Cardiac fibroblast (primary cell): ENCODE data around the gene PNKD.
"Not testable (repeated sequence)": the region's sequence is repeated elsewhere in the genome, so short reads cannot be mapped to it uniquely, and the experiment has no call there.

Experiments used
- DNase-seq, 2 donors: peaks; one replicate each; pipeline versions ENCODE4 v3.0.0 to v3.0.0-alpha.2; 2010; ENCODE audit warnings: low read depth in 2 of 2
- H3K4me3 ChIP-seq, 2 donors: replicated peaks in 1 of 2; 1 replicate in 1 of 2; 2 replicates in 1 of 2; pipeline ENCODE4 v1.5.1; 2011; ENCODE audit warnings: low read depth in 2 of 2, low read length in 2 of 2, mild to moderate bottlenecking in 2 of 2, moderate library complexity in 1 of 2
- TF ChIP-seq, protein P1 (sequence below): IDR thresholded peaks from one replicate; pipeline ENCODE4 v1.5.1; 2011; ENCODE audit warnings: low read depth, mild to moderate bottlenecking, low read length, inconsistent platforms

PNKD gene

DNA sequence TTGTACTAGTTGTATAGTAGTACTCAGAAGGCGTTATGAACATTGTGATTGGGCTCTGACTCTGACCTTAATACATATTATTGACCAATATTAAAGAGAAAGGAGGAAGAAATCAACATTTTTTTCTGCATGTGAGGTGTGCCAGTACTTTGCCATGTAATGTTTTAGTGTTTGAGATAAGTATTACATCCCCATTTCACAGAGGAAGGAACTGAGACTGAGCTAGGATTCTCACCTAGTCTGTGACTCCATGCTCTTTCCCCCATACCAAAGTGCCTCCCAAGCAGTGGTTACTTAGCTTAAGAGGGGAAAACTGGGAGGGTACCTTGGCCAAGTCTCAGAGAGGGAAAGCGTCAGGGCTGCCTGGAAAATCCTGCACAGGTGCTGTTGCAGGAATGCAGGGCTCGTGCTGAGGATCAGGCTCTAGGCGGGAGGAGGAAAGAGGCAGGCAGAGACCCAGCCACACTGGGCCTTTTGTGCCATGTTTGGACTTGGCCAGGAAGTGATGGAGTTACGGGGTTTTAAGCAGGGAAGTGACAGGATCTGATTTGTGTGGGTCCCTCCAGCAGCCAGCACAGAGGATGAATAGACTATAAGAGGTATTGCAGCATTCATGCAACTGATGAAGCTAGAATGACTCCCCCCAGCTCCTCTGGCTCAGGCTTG lies 1.7 kb downstream of the PNKD start:
- no peak overlapping the region for H3K4me3 ChIP-seq

DNA sequence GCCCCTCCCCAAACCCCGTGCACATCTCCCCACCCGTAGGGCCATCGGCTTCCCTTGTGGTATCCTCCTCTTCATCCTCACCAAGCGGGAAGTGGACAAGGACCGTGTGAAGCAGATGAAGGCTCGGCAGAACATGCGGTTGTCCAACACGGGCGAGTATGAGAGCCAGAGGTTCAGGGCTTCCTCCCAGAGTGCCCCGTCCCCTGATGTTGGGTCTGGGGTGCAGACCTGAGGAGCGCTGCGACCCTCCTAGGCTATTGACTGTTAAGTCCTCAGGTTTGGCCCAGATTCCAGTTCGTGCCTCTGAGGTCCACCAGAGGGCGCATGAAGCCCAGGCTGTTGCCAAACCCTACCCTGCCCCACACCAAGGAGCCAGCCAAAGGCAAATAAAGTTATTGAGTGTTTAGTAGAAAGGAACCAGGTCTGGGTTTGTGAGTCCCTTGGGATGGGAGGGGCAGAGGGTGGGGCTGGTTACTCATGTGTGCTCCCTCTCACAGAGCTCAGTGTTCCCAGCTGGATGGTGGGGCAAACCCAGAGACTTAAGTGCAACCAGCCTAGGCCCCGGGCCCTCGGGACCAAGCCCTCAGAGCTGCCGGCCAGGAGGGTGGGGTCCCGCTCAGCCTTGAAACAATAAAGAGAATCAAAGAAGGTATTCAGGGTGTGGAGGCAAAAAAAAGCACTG lies 2.4 kb downstream of the PNKD start:
- TF ChIP-seq, protein P1, sequence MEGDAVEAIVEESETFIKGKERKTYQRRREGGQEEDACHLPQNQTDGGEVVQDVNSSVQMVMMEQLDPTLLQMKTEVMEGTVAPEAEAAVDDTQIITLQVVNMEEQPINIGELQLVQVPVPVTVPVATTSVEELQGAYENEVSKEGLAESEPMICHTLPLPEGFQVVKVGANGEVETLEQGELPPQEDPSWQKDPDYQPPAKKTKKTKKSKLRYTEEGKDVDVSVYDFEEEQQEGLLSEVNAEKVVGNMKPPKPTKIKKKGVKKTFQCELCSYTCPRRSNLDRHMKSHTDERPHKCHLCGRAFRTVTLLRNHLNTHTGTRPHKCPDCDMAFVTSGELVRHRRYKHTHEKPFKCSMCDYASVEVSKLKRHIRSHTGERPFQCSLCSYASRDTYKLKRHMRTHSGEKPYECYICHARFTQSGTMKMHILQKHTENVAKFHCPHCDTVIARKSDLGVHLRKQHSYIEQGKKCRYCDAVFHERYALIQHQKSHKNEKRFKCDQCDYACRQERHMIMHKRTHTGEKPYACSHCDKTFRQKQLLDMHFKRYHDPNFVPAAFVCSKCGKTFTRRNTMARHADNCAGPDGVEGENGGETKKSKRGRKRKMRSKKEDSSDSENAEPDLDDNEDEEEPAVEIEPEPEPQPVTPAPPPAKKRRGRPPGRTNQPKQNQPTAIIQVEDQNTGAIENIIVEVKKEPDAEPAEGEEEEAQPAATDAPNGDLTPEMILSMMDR: peak; percentile 91
- DNase-seq: peak; percentile 96 to 98
- no peak overlapping the region for H3K4me3 ChIP-seq

More for the DNA sequence above, 1.7 kb downstream of the PNKD start:
- TF ChIP-seq, protein P1: no peak
- DNase-seq: no peak

DNA sequence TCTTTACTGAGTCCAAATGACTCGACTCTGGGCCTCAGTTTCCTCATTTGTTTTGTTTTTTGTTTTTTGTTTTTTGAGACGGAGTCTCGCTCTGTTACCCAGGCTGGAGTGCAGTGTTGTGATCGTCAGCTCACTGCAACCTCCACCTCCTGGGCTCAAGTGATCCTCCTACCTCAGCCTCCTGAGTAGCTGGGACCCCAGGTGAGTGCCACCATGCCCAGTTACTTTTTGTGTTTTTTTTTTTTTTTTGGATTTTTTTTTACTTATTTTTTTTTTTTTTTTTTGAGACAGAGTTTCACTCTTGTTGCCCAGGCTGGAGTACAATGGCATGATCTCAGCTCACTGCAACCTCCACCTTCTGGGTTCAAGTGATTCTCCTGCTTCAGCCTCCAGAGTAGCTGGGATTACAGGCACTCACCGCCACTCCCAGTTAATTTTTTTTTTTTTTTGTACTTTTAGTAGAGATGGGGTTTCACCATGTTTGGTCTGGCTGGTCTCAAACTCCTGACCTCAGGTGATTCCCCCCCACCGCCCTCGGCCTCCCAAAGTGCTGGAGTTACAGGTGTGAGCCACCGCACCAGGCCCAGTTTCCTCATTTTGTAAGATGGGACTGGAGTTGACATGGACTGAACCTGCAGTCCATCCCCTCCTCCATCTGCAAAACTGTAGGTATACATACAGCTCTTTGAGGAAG lies 3.0 kb downstream of the PNKD start:
- not testable (repeated sequence) for H3K4me3 ChIP-seq, DNase-seq

DNA sequence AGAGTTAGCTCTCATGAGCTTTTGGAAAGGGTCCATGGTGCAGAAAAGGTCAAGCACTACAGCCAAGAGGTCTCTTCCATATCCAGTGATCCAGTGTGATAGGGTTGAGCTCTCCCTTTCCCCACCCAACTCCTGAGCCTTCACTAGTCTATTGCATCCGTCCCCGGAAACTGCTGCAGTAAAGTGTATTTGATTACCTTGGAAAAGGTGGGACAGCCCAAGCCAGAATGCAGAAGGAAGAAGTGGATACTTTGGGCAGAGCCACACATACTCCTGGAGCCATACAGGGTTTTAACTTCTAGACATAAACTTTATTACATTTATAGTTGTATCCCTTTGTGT lies 3.6 kb downstream of the PNKD start:
- DNase-seq: no peak
- TF ChIP-seq, protein P1: no peak

DNA sequence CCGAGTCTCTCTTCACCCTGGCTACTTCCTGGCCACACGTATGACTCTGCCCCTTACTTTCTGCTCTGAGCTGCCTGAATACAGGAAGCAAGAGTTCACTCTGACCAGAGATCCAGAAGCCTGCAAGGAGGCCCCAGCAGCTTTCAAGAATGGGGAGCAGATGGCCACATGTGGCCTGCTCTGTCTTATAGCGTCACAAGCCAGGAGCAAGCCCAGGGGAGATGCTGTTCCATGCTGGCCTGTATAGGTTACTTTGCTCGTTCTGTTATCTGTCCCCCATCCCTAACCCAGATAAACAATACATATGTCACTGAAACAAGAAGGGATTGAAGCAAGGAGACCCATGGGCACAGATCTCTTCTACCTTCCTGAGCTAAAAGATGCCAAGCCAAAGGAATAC lies 4.3 kb downstream of the PNKD start:
- no peak for DNase-seq
- TF ChIP-seq, protein P1: no peak
- no peak overlapping the region for H3K4me3 ChIP-seq

More for the DNA sequence above, 3.6 kb downstream of the PNKD start:
- H3K4me3 ChIP-seq: no peak overlapping the region

DNA sequence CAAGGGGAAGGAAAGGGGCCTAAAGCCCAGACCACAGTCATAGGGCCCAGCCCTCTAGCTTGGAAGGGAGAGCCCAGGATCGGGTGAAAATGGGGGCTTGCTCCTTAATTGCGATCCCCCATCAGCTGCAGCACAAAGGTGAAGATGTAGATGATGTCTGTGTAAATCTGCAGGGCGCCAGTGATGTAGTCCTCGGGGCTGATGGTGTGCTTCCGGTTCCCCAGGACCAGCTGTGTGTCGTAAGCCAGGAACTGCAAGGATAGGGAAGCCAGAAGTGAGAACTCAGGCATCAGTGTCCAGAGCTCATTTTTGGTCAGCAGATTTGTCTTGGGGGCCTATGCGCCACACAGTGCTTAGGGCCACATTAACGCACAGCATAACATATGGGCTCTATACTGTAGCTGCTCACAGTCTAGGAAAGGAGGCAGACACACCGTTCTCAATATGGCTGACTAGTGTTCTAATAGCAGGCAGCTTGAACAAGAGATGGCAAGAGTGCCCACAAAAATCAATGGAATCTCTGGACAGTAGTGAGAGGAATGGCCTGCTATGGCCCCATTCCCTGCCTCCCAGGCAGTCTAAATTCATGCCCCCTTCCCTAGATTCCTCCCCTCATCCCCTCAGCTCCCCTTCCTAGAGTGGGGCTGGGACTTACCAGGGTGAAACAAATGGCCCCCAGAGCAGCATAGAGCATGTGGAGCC lies 5.2 kb downstream of the PNKD start:
- no peak for DNase-seq
- H3K4me3 ChIP-seq: no peak overlapping the region

More for the DNA sequence above, 5.2 kb downstream of the PNKD start:
- TF ChIP-seq, protein P1: no peak
